Esophagus muscularis mucosa (tissue), 4 donors: ENCODE data around the gene SMC6. TPM values are rescaled to one million over a fixed set of nuclear protein-coding genes. Genes with fewer than 3 reads are reported as not detected.

Experiments
- DNase-seq: peaks from one replicate; pipeline ENCODE4 v3.0.0-alpha.2; 2017; ENCODE audit errors: extremely low spot score
- H3K27ac ChIP-seq, 4 donors: fragments of 200-600 bp; sonication (generic); replicated peaks in 1 of 4; 1 replicate in 3 of 4; 2 replicates in 1 of 4; pipeline ENCODE4 v1.5.1; 2016 to 2019; ENCODE audit warnings: mild to moderate bottlenecking in 1 of 4
- H3K27me3 ChIP-seq, 4 donors: fragments of 200-600 bp; sonication (generic); one replicate each; pipeline versions ENCODE4 v1.5.1 to v1.6.0; 2016 to 2019
- H3K36me3 ChIP-seq, 4 donors: fragments of 200-600 bp; sonication (generic); one replicate each; pipeline ENCODE4 v1.5.1; 2016 to 2019
- H3K4me1 ChIP-seq, 4 donors: fragments of 200-600 bp; sonication (generic); one replicate each; pipeline ENCODE4 v1.5.1; 2016 to 2019
- H3K4me3 ChIP-seq, 4 donors: fragments of 200-600 bp; sonication (generic); 1 replicate in 2 of 4; 2 replicates in 2 of 4; pipeline ENCODE4 v1.5.1; 2016 to 2019; ENCODE audit warnings: mild to moderate bottlenecking in 4 of 4, moderate library complexity in 1 of 4
- H3K9me3 ChIP-seq, 4 donors: fragments of 200-600 bp; sonication (generic); 1 replicate in 3 of 4; 2 replicates in 1 of 4; pipeline ENCODE4 v1.5.1; 2016 to 2019
- EP300 ChIP-seq: sonication (generic); formaldehyde crosslinking; IDR thresholded peaks from one replicate; pipeline ENCODE4 v1.6.1; 2017; ENCODE audit warnings: antibody characterized with exemption
- POLR2A ChIP-seq: fragments of 450-650 bp; IDR thresholded peaks from one replicate; pipeline ENCODE4 v1.6.1; 2017; ENCODE audit warnings: antibody characterized with exemption, moderate library complexity, mild to moderate bottlenecking, low read depth
- POLR2AphosphoS5 ChIP-seq, 2 donors: sonication (generic); formaldehyde crosslinking; IDR thresholded peaks; one replicate each; pipeline ENCODE4 v1.6.1; 2017; ENCODE audit warnings: antibody characterized with exemption in 2 of 2
- WGBS: methylation state at CpG from one replicate; pipeline ENCODE4 v1.1.5; 2018; 5-methylcytosine and 5-hydroxymethylcytosine counted together
- intact Hi-C: fragments of 100-400 bp; cut with DNase I; formaldehyde crosslinking; loops from one replicate; pipeline ENCODE4 v1.15.1; 2023
- total RNA-seq, 4 donors: library from RNA; depleted of rRNA; stranded (reverse); fragments of >200 nt; gene quantifications; one replicate each; pipeline versions ENCODE4 v1.1.0 to v1.2.1, GENCODE V29; 2016
- TF ChIP-seq, protein P1 (sequence below), 3 experiments: fragments of 200-600 bp in 2 of 3; fragments of 450-650 bp in 1 of 3; sonication (generic) in 2 of 3; IDR thresholded peaks; one replicate each; pipeline ENCODE4 v1.5.1; 2017 to 2019; ENCODE audit warnings: antibody characterized with exemption in 3 of 3, mild to moderate bottlenecking in 2 of 3, moderate library complexity in 1 of 3

The SMC6 gene
- total RNA-seq, 4 donors from 2014 or later: 8.1 to 11.1 (median 9.7) TPM

GRCh38 chr2:17768894-17769293, 15.3 kb upstream of the SMC6 start:
- Histone ChIP-seq H3K27me3 (no peaks in the 10 kb centered on the region), H3K4me1 (no peaks in the 10 kb centered on the region), H3K9me3 (no peaks in the 10 kb centered on the region), H3K36me3 (peaks cover 0 to 4% (median 2%) of the 10 kb centered on the region in 4 donors), H3K27ac (no peak overlapping the region), H3K4me3 (no peak overlapping the region)
- intact Hi-C loops: no loop called here
- TF ChIP-seq POLR2AphosphoS5 (IDR thresholded peaks at IDR 0.05) (no peak), EP300 (no peak), POLR2A (no peak)
- TF ChIP-seq, protein P1, sequence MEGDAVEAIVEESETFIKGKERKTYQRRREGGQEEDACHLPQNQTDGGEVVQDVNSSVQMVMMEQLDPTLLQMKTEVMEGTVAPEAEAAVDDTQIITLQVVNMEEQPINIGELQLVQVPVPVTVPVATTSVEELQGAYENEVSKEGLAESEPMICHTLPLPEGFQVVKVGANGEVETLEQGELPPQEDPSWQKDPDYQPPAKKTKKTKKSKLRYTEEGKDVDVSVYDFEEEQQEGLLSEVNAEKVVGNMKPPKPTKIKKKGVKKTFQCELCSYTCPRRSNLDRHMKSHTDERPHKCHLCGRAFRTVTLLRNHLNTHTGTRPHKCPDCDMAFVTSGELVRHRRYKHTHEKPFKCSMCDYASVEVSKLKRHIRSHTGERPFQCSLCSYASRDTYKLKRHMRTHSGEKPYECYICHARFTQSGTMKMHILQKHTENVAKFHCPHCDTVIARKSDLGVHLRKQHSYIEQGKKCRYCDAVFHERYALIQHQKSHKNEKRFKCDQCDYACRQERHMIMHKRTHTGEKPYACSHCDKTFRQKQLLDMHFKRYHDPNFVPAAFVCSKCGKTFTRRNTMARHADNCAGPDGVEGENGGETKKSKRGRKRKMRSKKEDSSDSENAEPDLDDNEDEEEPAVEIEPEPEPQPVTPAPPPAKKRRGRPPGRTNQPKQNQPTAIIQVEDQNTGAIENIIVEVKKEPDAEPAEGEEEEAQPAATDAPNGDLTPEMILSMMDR (IDR thresholded peaks at IDR 0.05): no peak
- WGBS: 91% methylated on average over 4 of the region's 4 CpGs
- no peak for DNase-seq

DNA sequence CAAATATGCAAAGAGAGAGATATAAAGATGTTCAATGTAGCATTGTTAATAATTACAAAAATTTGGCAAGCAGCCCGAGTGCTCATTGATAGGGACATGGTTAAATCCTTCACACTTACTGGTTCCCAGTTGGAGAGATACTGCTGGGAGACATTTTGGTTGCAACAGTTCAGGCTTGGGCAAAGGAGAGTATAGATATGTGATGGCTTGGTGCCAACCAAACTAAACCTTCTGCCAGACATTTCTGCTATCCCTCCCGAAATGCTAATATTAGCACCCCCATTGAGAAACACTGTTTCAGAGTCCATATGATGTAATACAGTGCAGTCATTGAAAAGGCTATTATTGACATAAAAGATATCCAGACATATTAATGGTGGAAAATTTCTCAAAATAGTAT, 11.8 kb upstream of the SMC6 start:
- Histone ChIP-seq H3K36me3 (peaks cover 0 to 4% (median 0%) of the 10 kb centered on the region in 4 donors), H3K4me1 (no peaks in the 10 kb centered on the region), H3K4me3 (no peak overlapping the region), H3K27me3 (no peaks in the 10 kb centered on the region), H3K27ac (no peak overlapping the region), H3K9me3 (no peaks in the 10 kb centered on the region)
- WGBS: 77% methylated on average over 2 of the region's 2 CpGs
- TF ChIP-seq POLR2A (no peak), EP300 (no peak), POLR2AphosphoS5 (IDR thresholded peaks at IDR 0.05) (no peak)
- TF ChIP-seq, protein P1 (IDR thresholded peaks at IDR 0.05): no peak
- intact Hi-C loops: no loop called here
- DNase-seq: no peak

- DNase-seq: no peak
- intact Hi-C loops: no loop called here
- Histone ChIP-seq H3K36me3 (peaks cover 0 to 4% (median 0%) of the 10 kb centered on the region in 4 donors), H3K27me3 (no peaks in the 10 kb centered on the region), H3K9me3 (no peaks in the 10 kb centered on the region), H3K4me1 (no peaks in the 10 kb centered on the region), H3K4me3 (no peak overlapping the region), H3K27ac (no peak overlapping the region)
- no peak for TF ChIP-seq EP300
- TF ChIP-seq, protein P1 (IDR thresholded peaks at IDR 0.05): no peak
- 90% methylated on average over 10 of the region's 10 CpGs for WGBS
Measured at GRCh38 chr2:17763641-17764333, 10.2 kb upstream of the SMC6 start.

DNA sequence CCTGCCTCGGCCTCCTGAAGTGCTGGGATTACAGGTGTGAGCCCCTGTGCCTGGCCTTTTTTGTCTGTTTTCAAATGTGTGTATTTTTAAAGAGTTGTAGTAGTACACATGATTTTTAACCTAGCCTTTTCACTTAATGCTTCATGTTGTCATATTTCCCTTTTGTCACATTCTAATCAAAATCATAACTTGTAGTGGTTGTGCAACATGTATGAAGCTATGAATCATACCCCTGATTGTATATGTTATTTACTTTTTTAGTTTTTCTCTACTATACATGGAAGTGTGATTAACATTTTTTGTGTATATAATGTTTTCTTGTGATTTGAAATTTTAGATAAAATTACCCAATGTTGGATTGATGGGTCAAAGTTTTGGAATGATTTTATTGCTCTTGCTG, 8.8 kb upstream of the SMC6 start:
- 94% methylated on average over 1 of the region's 1 CpG for WGBS
- peaks cover 0 to 4% (median 0%) of the 10 kb centered on the region in 4 donors for H3K36me3 ChIP-seq
- no peaks in the 10 kb centered on the region for H3K4me1 ChIP-seq
- TF ChIP-seq POLR2A (no peak), POLR2AphosphoS5 (IDR thresholded peaks at IDR 0.05) (no peak), EP300 (no peak)
- TF ChIP-seq, protein P1 (IDR thresholded peaks at IDR 0.05): no peak
- no peaks in the 10 kb centered on the region for H3K27me3 ChIP-seq
- no peaks in the 10 kb centered on the region for H3K9me3 ChIP-seq
- DNase-seq: no peak
- H3K4me3 ChIP-seq: no peak overlapping the region
- H3K27ac ChIP-seq: no peak overlapping the region
- intact Hi-C loops: no loop called here

- intact Hi-C loops: no loop called here
- no peak overlapping the region for H3K4me3 ChIP-seq
- WGBS: 95% methylated on average over 2 of the region's 2 CpGs
Measured at GRCh38 chr2:17759805-17760204, 6.2 kb upstream of the SMC6 start.

More at GRCh38 chr2:17759805-17760204, 6.2 kb upstream of the SMC6 start:
- no peak overlapping the region for H3K27ac ChIP-seq
- DNase-seq: no peak
- peaks cover 1 to 4% (median 3%) of the 10 kb centered on the region in 4 donors for H3K4me1 ChIP-seq
- H3K9me3 ChIP-seq: no peaks in the 10 kb centered on the region
- no peaks in the 10 kb centered on the region for H3K27me3 ChIP-seq
- no peak for TF ChIP-seq EP300
- TF ChIP-seq POLR2A: no peak
- no peak for TF ChIP-seq POLR2AphosphoS5 (IDR thresholded peaks at IDR 0.05)
- TF ChIP-seq, protein P1 (IDR thresholded peaks at IDR 0.05): no peak
- H3K36me3 ChIP-seq: no peaks in the 10 kb centered on the region
